ENCODE data around the gene OR52N1. TPM values are rescaled to one million over a fixed set of nuclear protein-coding genes. Genes with fewer than 3 reads are reported as not detected.

Gene OR52N1
- total RNA-seq, 1 experiment from 2014 or later: not detected

- Mint-ChIP-seq H3K4me3 (ENCODE audit: low read depth, unreplicated experiment) (peak within 1 kb of the TSS; percentile 81), H3K9me3 (ENCODE audit: low read depth, unreplicated experiment) (no peaks in the 10 kb centered on the region)
Observed at GRCh38 chr11:5808500-5809121, 17.5 kb upstream of the OR52N1 start, which contains the start of gene OR52N2. Gene OR52N2, plus strand, starts transcription at chr11:5808924. Its CDS starts 11,412 bp downstream, at chr11:5820336.

GRCh38 chr11:5807580-5807979 lies 16.5 kb upstream of the OR52N1 start:
- peaks cover 50% of the 10 kb centered on the region for H3K27me3 Mint-ChIP-seq (ENCODE audit: unreplicated experiment)
- H3K27ac Mint-ChIP-seq (ENCODE audit: unreplicated experiment): no peak overlapping the region
- no peak for TF ChIP-seq CTCF (IDR thresholded peaks at IDR 0.05; ENCODE audit: unreplicated experiment)
- intact Hi-C loops (cut with micrococcal nuclease; ENCODE audit: unreplicated experiment): loop anchor here (5.0 kb wide), 3 partner anchors 210 to 1180 kb away; partner anchors contain the start of genes OR51M1 and TRIM6
- H3K36me3 Mint-ChIP-seq (ENCODE audit: insufficient read depth, unreplicated experiment): peaks cover 9% of the 10 kb centered on the region
- no peak overlapping the region for H3K4me3 Mint-ChIP-seq (ENCODE audit: low read depth, unreplicated experiment)
- no TSS peak for BruUV-seq (replicated peaks)
- H3K4me1 Mint-ChIP-seq (ENCODE audit: low read depth, unreplicated experiment): peaks cover 12% of the 10 kb centered on the region
- peaks cover 3% of the 10 kb centered on the region for H3K9me3 Mint-ChIP-seq (ENCODE audit: low read depth, unreplicated experiment)
- DNase-seq: no peak
- CTCF ChIA-PET: no interaction called here

More at GRCh38 chr11:5808500-5809121, 17.5 kb upstream of the OR52N1 start, which contains the start of gene OR52N2:
- Mint-ChIP-seq H3K4me1 (ENCODE audit: low read depth, unreplicated experiment) (peaks cover 12% of the 10 kb centered on the region), H3K36me3 (ENCODE audit: insufficient read depth, unreplicated experiment) (peaks cover 9% of the 10 kb centered on the region), H3K27ac (ENCODE audit: unreplicated experiment) (peak within 1 kb of the TSS; percentile 38), H3K27me3 (ENCODE audit: unreplicated experiment) (peaks cover 48% of the 10 kb centered on the region)
- TF ChIP-seq CTCF (IDR thresholded peaks at IDR 0.05; ENCODE audit: unreplicated experiment): peak; percentile 82
- intact Hi-C loops (cut with micrococcal nuclease; ENCODE audit: unreplicated experiment): loop anchor here (1.0 to 5.0 kb wide), 7 partner anchors 96 to 1181 kb away; partner anchors contain the start of genes OR51M1 and TRIM6
- DNase-seq: peak; percentile 79
- BruUV-seq (replicated peaks): no TSS peak
- CTCF ChIA-PET: interaction anchor here (0.7 to 1.8 kb wide), 5 partner anchors 9 to 208 kb away, joined by 4 to 8 read pairs (median 6); partner anchors contain the start of gene TRIM5

DNA sequence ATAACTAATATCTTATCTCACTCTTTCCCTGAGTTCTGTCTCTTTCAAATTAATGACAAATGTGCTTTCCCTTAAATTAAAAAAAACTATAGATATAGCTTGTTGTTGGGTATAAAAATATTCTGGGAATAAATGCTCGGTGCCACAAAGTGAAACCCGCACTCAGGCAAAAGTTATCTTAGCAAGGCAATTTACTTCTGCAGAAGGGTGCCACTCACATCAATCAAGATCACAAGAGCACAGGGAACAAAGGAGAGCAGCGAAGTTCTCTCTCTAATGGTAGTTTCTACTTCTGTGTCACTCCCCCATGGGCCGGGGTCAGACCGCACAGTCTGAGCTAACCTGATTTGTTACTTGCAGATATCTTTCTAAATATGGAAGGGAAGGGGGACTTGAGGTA lies 12.9 kb upstream of the OR52N1 start:
- Mint-ChIP-seq H3K4me1 (ENCODE audit: low read depth, unreplicated experiment) (peaks cover 4% of the 10 kb centered on the region), H3K36me3 (ENCODE audit: insufficient read depth, unreplicated experiment) (peaks cover 6% of the 10 kb centered on the region), H3K9me3 (ENCODE audit: low read depth, unreplicated experiment) (peaks cover 3% of the 10 kb centered on the region), H3K27ac (ENCODE audit: unreplicated experiment) (no peak overlapping the region), H3K27me3 (ENCODE audit: unreplicated experiment) (peaks cover 38% of the 10 kb centered on the region), H3K4me3 (ENCODE audit: low read depth, unreplicated experiment) (no peak overlapping the region)
- intact Hi-C loops (cut with micrococcal nuclease; ENCODE audit: unreplicated experiment): no loop called here
- CTCF ChIA-PET: no interaction called here
- TF ChIP-seq CTCF (IDR thresholded peaks at IDR 0.05; ENCODE audit: unreplicated experiment): no peak
- BruUV-seq (replicated peaks): no TSS peak
- no peak for DNase-seq

DNA sequence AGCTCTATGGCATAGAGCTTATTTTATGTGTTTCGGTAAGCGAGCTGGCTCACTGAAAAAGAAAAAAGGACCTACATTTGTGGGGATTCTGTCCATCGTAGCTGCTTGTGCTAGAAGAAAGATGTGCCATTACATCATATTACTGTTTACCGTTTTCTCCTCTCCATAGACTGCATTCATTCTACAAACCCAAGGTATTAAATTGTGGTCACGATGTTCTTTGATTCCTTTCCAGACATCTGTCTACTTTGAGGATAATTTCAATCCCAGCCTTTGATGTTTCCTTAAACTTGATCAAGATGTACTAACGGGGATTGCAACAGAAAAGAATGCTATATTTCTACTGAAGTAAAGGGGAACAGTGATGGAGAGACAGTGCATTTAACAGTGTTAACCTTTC lies 5.5 kb upstream of the OR52N1 start:
- Mint-ChIP-seq H3K36me3 (ENCODE audit: insufficient read depth, unreplicated experiment) (no peaks in the 10 kb centered on the region), H3K4me3 (ENCODE audit: low read depth, unreplicated experiment) (no peak overlapping the region), H3K9me3 (ENCODE audit: low read depth, unreplicated experiment) (no peaks in the 10 kb centered on the region), H3K4me1 (ENCODE audit: low read depth, unreplicated experiment) (no peaks in the 10 kb centered on the region), H3K27ac (ENCODE audit: unreplicated experiment) (no peak overlapping the region), H3K27me3 (ENCODE audit: unreplicated experiment) (no peaks in the 10 kb centered on the region)
- no TSS peak for BruUV-seq (replicated peaks)
- DNase-seq: no peak
- CTCF ChIA-PET: interaction anchor here (0.6 to 0.7 kb wide), 2 partner anchors 274 to 1134 kb away, joined by 3 to 6 read pairs; no protein-coding TSS in a partner anchor
- intact Hi-C loops (cut with micrococcal nuclease; ENCODE audit: unreplicated experiment): no loop called here
- TF ChIP-seq CTCF (IDR thresholded peaks at IDR 0.05; ENCODE audit: unreplicated experiment): no peak

Measured in Calu3 (cell line).